GM21529 (cell line): Measurements from ENCODE around the gene PRR30.

Experiments
- ATAC-seq: cut with Tn5 transposase; IDR thresholded peaks from one replicate; pipeline ENCODE4 v1.9.1; 2021; ENCODE audit not compliant: unreplicated experiment

PRR30 gene

GRCh38 chr2:27155069-27155520 is 15.9 kb upstream of the PRR30 start:
- no peak for ATAC-seq

- no peak for ATAC-seq
These were observed 15.3 kb upstream of the PRR30 start for GRCh38 chr2:27154488-27154887.

- ATAC-seq = no peak
These were observed 13.7 kb upstream of the PRR30 start for GRCh38 chr2:27152796-27153464.

GRCh38 chr2:27152102-27152795 is 13.0 kb upstream of the PRR30 start:
- ATAC-seq = no peak

- no peak for ATAC-seq
These were observed 11.5 kb upstream of the PRR30 start for GRCh38 chr2:27150639-27151230.

- no peak for ATAC-seq
These were observed 10.6 kb upstream of the PRR30 start for GRCh38 chr2:27149570-27150405.

- no peak for ATAC-seq
These were observed 9.7 kb upstream of the PRR30 start, which contains the start of gene TCF23 for GRCh38 chr2:27148801-27149439. TSS of gene TCF23 (plus strand) at chr2:27149004. CDS start at chr2:27149134, 130 bp downstream.

GRCh38 chr2:27147935-27148334 is 8.7 kb upstream of the PRR30 start:
- no peak for ATAC-seq

- no peak for ATAC-seq
These were observed 6.5 kb upstream of the PRR30 start for GRCh38 chr2:27145682-27146081.

GRCh38 chr2:27143285-27143684 is 4.1 kb upstream of the PRR30 start:
- no peak for ATAC-seq

GRCh38 chr2:27138111-27138510 is 1.1 kb downstream of the PRR30 start:
- no peak for ATAC-seq

- ATAC-seq = no peak
These were observed 1.8 kb downstream of the PRR30 start for GRCh38 chr2:27137322-27137935.

GRCh38 chr2:27136751-27137150 is 2.5 kb downstream of the PRR30 start:
- ATAC-seq = no peak

GRCh38 chr2:27135478-27135955 is 3.7 kb downstream of the PRR30 start:
- ATAC-seq = no peak

GRCh38 chr2:27134781-27135477 is 4.3 kb downstream of the PRR30 start:
- ATAC-seq = no peak

- peak; percentile 85 for ATAC-seq
These were observed 5.1 kb downstream of the PRR30 start, which contains the start of gene PREB for GRCh38 chr2:27133905-27134780. TSS of gene PREB (minus strand) at chr2:27134636. CDS start at chr2:27134421, 215 bp downstream.

GRCh38 chr2:27133195-27133875 is 5.9 kb downstream of the PRR30 start:
- ATAC-seq = no peak

GRCh38 chr2:27131429-27131828 is 7.8 kb downstream of the PRR30 start:
- no peak for ATAC-seq
